ENCODE data around the gene OSBPL8.

- TF ChIP-seq BRCA1 (IDR thresholded peaks at IDR 0.05; ENCODE audit: low read depth, low read length) = no peak
- TF ChIP-seq EGR1 (IDR thresholded peaks at IDR 0.05; ENCODE audit: borderline replicate concordance, low read depth, low read length) = no peak
- no peak for TF ChIP-seq EZH2 (IDR thresholded peaks at IDR 0.05; ENCODE audit: low read depth, low read length, severe bottlenecking)
- TF ChIP-seq CBX5 (IDR thresholded peaks at IDR 0.05; ENCODE audit: low read depth, low read length) = no peak
- no peak for TF ChIP-seq NRF1 (IDR thresholded peaks at IDR 0.05; ENCODE audit: low read depth, low read length)
- no peak for TF ChIP-seq POLR2AphosphoS5 (IDR thresholded peaks at IDR 0.05; ENCODE audit: low read depth, low read length)
- TF ChIP-seq CTCF (IDR thresholded peaks at IDR 0.05; ENCODE audit: control extremely low read depth in 1 of 3, insufficient read depth in 1 of 3, low read depth in 1 of 3, low read length in 3 of 3) = no peak
- TF ChIP-seq RAD21 (IDR thresholded peaks at IDR 0.05 in 1 of 2, conservative IDR thresholded peaks at IDR 0.05 in 1 of 2; ENCODE audit: low read depth in 2 of 2, low read length in 2 of 2) = no peak
- TF ChIP-seq ATF3 (IDR thresholded peaks at IDR 0.05; ENCODE audit: insufficient read depth, low read depth, low read length) = no peak
Observed at GRCh38 chr12:76379261-76379660, 180.3 kb downstream of the OSBPL8 start.

All from H1 (cell line).